GM04503 (cell line): Measurements from ENCODE around the gene ARPC2.

Experiments used
- DNase-seq: peaks from one replicate; pipeline ENCODE4 v3.0.0-alpha.2; 2012; ENCODE audit warnings: low read depth

The ARPC2 gene

DNA sequence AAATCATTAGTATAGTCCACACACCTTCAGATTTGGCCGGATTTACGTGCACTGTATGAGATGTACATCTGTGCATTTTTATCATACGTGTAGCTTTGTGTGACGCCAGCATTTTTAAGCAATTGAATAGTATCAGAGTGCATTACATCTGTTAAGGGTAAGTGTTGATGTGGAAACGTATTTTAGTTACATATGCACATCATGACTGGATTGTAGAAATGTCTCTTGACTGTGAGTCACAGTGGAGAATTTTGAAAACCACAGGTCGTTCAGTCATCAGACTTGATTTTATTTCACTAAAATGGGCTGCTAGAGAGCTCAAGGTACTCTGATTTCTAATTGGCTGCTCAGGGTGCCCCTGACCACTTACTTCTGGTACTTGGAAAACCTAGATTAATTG is 38.5 kb downstream of the ARPC2 start:
- DNase-seq: peak; percentile 15

DNA sequence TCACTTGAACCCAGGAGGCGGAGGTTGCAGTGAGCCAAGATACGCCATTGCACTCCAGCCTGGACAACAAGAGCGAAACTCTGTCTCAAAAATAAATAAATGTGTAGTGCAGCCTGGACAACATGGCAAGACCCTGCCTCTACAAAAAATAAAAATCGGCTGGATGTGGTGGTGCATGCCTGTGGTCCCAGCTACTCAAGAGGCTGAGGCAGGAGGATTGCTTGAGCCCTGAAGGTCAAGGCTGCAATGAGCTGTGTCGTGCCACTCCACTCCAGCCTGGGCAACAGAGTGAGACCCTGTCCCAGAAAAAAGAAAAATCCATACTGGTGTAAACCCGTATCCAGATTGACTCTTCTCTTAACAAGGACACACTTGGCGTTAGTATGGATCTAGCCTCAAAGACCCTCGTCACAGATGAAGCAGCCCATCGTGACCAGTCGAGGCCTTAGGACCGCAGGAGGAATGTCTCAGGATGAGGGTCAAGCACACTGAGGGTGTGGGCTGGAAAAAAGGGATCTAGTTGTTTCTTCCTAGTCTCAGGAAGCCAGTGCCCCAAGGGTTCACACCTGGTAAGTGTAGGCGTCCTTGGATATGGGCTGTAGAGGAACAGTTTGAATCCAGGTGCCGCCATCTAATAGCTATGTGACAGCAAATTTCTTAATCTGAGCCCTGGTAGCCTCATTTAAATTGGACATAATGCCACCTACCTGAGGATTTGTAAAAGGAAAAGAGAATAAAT is 39.8 kb downstream of the ARPC2 start:
- no peak for DNase-seq

DNA sequence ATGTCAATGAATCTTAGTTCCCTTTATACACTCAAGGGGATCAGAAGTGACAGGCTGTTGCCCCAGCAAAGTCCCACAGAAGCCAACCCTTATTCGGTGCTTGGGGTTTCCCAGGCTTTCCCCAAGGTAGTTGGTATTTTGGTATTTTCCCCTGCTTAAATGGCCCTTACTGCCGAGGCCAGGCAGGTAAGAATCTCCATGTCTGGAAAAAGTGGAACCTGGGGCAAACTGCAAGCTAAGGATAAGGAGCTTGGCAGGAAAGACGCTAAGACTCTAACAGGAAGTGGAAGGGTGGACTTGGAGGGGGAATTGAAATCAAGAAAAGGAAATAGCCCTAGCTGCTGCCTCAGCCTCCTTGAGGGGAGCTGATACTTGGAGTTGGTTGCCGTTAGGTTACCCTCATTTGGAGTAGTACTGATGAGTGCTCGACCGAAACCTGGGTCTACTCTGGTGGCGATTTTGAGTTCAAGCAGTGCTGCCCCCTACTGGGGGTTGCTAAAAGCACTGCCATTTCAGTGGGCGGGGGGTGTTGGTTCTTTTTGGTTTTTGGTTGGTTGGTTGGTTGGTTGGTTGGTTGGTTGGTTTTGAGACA is 40.5 kb downstream of the ARPC2 start:
- DNase-seq: no peak

DNA sequence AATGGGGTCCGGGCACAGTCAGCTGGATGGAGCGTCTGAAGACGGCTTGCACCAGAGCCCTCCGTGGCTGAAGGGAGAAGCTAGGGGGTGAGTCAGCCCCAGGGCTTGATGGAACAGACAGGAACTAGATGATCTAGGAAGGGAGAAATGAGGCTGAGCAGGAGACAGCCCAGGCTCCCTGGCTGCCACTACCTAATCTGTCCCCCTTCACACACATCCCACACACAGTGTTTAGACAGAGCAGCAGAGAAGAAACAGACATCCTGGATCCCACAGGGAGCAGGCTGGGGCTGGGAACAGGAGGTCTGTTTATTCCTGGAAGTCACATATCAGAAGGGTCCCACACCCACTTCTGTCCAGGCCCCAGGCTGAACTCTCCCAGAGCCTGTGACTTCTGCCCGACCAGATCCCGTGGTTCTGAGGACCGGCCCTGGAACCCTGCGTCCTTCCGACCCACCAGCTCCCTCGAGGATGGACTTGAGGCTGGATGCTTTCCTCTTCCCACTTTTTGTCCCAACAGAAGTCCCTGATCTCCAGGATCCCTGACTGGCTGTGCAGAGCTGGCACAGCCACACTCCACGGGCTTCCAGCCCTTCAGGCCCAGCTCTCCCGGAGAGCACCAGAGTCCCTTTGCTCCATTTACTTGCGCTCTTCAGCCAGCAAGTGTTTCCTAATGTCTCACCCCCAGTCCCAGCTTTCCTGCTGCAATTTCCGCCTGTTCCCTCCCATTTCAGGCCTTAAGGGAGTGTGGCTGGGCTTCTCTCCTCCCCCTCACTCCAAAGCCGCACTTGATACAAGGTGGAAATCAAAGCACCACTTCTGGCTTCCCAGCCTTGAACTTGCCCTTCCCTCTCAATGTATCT is 42.3 kb downstream of the ARPC2 start:
- peak; percentile 19 for DNase-seq

DNA sequence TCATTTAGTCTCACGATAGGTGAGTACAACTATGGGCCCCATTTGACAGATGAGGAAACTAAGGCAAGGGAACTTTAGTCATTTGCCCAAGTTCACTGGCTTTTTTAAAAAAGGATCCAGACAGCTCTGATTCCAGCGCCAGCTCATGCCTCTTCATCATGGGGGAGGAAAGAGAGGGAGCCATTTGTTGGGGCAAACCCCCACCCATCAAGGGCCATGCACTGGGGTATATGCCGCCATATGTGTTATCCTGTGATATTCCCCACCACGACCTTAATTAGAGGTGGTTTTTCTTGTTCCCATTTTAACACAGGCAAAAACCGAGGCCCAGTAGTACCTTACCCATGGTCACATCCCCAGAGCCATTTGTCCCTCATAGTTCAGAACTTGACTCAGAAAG is 43.2 kb downstream of the ARPC2 start:
- DNase-seq: no peak

DNA sequence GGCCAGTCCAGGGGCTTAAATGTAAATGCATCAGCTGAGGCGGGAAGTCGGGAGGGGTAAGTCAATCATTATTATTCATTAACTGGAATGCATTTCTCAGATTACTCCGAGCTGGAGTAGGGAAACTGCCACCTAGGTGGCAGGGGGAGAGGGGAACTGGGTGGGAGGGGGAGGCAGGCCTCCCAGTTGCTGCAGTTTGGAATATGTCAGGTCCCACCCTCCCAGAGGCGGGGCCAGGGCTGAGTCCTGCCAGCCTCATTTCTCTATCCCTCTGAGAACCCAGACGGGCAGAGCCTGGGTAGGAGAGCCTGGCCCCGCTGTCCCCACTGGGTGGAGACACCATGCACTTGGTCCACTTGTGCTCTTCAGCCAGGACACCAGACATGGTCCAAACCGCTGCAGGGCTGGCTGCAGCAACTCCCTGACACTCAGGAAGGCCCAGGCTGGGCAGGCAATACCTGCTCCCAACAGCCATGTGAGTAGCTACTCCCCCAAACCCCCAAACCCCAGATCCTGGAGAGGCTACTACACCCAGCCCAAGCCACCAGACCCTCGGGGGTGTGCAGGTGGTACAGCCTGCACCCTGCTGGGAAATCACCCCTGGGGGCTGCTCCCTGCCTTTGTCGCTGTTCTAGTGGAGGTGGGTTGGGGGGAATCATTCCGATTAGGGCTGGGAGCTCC is 43.9 kb downstream of the ARPC2 start, which contains the start of gene GPBAR1:
TSS of gene GPBAR1 (plus strand) at position 274 of the 681 bp plus-strand sequence. CDS start 1,710 bp downstream, outside the sequence.
- DNase-seq: no peak

DNA sequence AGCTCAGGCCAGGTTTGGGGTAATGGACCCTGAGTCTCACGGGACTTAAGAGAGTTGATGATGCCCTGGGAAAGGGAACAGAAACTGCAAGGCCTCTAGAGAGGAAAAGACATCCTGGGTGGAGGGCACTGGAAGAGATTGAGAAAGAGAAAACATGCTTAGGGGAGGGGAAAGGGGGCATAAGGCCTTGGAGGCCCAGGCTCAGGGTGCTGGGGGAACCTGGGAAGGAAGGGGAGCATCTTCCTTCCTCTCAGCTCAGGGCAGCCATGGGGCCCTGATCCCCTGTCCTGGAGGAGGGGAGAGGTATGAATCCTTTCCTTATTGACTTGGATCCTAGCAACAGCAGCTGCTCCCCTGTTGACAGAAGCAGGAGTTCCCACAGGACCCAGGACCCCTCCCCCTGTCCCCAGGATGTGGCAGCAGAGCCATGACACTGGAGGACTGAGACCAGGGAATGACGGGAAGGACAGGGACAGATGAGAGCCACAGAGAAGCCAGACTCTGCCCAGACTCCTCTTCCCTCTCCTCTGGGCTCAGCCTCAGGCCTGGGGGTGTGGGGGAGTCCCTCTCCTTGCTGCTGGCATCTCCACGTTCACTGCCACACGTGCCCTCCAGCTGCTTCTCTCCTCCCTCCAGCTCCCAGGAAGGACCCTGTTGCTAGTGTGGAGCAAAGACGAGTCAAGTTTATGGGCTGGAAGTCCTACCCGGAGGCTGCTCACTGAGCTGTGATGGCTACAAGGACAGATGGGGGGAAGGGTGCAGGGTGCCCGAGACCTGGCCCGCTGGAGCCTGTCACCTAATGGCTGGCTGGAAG is 44.6 kb downstream of the ARPC2 start:
- no peak for DNase-seq

DNA sequence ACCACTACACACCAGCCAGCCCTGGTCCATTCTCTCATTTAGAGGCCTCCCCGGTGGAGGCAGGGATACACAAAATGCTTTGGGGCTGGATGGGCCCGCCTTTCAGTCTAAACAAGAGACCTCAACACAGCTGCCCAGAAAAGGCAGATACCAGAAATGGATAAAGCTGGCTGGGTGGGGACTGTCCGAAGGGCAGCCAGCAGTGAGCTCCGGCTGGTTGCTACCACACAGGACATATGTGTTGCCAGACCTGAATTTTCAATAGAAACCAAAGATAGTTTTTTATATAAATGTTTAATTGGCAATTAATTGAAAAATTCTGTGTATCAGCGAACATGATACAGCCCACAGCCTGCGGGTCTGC is 45.2 kb downstream of the ARPC2 start:
- DNase-seq: no peak

DNA sequence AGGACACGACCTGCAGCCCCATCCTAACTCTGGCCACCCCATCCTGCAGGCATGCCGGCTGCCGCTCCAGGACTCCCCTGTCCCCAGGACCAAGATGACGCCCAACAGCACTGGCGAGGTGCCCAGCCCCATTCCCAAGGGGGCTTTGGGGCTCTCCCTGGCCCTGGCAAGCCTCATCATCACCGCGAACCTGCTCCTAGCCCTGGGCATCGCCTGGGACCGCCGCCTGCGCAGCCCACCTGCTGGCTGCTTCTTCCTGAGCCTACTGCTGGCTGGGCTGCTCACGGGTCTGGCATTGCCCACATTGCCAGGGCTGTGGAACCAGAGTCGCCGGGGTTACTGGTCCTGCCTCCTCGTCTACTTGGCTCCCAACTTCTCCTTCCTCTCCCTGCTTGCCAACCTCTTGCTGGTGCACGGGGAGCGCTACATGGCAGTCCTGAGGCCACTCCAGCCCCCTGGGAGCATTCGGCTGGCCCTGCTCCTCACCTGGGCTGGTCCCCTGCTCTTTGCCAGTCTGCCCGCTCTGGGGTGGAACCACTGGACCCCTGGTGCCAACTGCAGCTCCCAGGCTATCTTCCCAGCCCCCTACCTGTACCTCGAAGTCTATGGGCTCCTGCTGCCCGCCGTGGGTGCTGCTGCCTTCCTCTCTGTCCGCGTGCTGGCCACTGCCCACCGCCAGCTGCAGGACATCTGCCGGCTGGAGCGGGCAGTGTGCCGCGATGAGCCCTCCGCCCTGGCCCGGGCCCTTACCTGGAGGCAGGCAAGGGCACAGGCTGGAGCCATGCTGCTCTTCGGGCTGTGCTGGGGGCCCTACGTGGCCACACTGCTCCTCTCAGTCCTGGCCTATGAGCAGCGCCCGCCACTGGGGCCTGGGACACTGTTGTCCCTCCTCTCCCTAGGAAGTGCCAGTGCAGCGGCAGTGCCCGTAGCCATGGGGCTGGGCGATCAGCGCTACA is 45.9 kb downstream of the ARPC2 start:
- DNase-seq: no peak

DNA sequence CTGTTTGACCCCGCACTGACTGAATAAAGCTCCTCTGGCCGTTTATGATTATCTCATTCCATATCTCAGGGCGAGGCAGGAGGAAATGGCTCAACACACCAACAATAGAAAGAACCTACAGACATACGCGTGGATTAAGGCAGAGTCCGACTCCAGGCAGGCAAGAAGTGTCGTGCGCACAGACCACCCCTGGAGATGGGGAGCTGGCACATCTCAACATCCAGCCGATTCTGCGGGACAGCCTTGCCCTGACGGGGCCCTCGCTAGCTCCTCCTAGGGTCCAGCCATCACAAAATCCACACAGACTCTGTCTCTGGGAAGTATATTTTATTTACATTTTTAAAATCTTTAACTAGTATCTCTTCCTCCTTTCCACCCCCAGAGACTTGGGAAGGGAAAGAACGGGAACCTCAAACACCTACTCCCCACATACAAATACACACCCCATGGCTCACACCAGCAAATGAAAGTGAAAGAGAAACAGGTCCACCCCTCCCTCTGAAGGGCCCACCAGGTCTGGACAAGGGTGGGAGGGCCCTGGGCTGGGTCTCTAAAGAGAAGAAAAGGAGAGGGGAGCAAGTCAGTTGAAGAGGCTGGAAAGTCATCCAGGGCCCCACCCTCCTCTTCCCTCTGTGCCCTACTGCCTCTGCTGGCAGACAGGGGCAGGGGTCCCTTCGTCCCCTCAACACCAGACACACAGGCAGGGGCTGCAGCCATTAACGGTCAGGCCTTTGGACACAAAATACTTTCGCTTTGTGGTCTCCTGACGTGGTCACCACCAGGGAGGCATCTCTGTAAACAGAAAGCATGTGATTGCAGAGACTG is 47.0 kb downstream of the ARPC2 start:
- no peak for DNase-seq

DNA sequence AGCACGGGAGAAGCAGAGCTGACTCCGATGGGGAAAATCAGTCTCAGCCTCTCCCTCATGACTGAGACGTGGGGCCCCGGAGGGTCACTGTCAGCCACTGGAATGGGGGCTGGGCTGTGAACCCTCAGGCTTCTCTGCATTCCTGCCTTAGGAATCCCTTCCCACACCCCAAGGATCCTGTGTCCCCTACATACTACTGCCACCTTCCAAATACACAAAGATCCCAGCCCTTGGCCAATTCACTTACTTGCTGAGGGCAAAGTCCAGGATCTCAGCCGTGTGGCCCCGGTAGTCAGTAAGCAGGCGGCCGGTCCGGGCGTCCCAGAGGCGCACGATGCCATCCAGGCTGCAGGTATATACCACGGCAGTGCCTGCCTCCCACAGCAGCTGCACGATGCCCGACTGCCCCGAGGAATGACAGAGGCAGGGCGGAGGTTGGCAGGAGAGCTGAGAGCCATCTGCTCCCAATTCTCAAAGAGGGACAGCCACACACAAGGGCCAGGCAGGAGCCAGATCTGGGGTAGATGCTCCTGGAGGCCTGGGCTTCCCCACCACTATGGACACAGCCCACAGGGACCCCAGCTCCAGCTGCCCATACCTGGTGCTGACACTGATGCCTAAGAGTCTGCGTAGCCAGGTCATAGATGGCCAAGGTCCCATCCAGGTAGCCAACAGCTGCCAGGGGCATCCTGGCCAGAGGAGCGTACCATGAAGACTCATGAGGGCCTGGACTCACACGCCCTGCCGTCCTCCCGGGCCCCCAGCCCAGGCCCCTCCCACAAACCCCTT is 48.0 kb downstream of the ARPC2 start:
- no peak for DNase-seq

DNA sequence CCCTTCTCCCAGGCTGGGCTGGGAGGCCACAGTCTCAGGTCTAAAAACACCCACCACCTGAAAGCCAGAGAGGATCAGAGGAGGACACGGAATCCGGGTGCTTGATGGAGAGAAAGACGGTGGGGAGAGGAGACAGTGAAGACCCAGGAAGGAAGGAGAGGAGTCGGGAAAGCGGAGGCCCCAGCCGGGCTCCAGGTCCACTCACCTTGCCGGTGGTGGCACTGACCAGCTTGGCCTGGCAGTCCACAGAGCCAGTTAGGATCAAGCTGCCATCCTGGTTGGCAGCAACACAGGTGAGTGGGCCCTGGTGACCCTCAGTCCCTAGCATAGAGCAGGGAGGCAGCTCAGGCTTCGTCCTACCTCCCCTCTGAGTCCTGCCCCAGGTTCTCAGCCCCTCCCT is 48.6 kb downstream of the ARPC2 start:
- DNase-seq: no peak

DNA sequence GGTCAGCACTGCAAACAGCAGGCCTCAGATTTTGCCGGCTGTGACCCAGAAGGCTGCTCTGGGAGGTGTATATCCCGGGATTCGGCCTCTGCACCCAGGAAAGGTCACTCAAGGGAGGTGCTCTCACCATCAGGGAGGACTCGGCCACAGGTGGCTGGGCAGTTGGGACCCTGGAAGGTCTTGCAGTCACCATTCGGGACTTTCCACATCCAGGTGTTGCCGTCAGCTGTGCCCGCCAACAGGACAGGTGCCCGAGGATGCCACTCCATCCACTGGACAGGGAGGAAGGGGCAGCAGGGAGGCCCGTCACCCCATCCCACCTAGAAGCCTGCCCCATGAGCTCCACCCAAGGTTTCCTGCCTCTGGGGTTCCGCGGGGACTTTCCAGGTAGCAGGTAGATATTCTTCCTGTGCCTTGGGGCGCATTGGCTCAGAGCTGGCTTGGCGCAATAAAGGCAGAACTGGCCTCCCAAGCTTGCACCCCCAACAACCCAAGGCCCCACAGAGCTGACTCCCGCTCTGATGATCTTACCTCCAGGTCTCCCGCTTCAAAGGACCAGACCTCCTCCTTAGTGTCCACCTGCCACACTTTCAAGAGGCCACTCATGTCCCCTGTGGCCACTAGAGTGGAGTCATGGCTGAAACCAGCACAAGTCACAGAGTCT is 49.5 kb downstream of the ARPC2 start:
- no peak for DNase-seq

DNA sequence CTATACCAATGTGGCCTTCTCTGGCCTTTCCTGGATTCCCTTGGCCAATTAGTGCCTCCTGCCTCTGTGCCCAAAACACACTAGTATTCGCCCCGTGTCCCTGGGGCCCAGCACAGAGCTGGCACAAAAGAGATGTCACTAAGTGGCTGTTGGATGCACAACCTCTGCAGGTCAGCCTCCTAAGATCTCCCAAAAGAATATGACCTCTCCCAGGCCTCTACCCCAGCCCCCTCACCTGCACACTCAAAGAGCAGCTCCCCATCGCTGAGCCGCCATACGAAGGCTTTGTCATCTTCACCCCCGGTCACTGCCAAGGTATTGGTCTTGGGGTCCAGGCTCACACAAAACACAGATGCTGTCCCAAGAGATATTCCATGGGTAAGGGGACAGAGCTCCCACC is 50.3 kb downstream of the ARPC2 start:
- DNase-seq: no peak

DNA sequence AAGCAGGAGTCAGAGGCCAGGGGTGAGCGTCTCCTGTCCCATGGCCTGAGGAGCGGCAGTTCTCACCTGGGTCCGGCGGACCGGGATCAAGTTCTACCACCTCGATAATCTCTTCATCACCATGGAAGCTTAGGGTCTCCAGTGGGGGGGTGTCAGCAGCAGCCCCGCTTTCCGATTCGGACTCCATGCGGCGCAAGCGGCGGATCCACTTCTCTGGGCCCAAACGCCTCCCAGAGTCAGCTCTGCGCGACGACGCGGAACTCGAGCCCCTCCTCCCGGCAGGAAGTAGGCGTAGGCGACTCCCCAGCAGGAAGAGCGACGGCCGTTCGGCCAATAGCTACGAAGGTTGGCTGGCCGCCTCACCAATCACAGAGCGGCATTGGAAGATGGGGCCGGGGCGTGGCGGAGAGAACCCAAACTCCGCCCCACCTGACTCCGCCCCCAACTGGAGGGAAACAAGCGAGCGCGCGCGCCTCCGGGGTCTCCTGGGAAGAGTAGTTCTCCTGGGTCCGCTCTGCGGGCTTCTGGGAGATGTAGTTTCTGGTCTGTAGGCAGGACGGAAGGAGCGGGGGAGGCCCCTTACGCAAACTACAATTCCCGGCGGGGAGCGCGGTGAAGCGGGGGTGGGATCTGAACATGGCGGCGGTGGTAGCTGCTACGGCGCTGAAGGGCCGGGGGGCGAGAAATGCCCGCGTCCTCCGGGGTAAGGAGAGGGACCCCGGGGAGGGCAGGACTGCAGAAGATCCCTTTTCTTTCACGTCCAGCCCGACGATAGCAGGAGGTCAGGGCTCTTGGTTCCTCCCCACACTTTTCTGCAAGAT is 53.1 kb downstream of the ARPC2 start, which contains the start of the genes AAMP and PNKD:
TSS of gene AAMP (minus strand) at position 238 of the 821 bp plus-strand sequence. CDS start at position 187, 51 bp downstream.
TSS of gene PNKD (plus strand) at position 620 of the 821 bp plus-strand sequence. CDS start at position 637, 17 bp downstream.
- DNase-seq: peak; percentile 97

DNA sequence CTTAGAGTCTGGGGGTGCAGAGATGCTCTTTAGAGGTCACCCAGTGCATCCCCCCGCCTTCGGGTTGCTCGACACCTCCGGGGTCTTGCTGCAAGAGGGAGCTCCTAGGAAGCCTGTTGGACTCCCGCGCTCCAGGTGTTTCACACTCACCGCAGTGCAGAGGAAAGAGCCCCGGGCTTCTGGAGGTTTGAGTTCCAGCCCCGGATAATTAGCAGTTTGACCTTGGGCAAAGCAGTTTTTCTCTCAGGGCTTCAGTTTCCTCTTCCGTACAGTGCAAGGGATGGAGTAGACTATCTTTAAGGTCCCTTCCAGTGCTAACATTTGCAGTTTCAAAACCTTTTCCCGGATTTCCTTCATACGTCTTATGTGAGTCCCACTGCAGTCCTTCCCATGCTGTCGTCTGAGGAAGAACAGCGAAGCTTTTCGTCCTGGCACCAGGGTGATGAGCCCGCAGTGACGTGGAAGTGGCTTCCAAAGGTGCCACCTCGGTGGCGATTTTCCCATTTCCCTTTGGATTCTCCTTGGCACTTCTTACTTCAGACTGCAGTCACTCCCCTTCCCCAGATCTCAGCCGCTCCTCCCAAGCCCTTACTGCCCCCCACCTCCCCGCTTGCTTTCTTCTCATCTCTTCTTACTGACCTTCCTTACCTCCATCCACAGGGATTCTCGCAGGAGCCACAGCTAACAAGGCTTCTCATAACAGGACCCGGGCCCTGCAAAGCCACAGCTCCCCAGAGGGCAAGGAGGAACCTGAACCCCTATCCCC is 53.9 kb downstream of the ARPC2 start:
- no peak for DNase-seq
